ENCODE measurements around the gene SOCS7. TPM values are rescaled to one million over a fixed set of nuclear protein-coding genes. Genes with fewer than 3 reads are reported as not detected.

Gene SOCS7
- total RNA-seq, 2 experiments from 2014 or later: 18.0 to 18.9 TPM

DNA sequence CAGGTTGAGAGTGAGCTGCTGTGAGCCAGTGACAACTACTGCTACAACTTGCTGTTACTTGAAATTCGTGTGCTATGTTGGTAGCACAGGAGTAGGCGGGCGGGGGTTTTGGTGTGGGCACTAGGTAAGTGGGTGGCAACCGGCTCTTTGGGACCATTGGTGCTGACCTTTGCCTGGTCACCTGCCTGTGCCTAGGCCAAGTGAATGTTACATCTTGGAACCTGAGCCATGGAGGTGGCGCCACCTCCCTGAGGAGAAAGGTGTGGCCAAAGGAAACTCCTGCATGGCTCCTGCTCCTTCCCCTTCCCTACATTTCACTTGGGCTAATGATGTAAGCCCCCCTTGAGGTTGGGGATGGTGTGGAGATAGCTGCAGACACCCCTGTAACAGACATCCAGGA is 51.3 kb downstream of the SOCS7 start:
- Mint-ChIP-seq H3K27me3 (no peaks in the 10 kb centered on the region), H3K4me3 (no peak overlapping the region), H3K9me3 (no peaks in the 10 kb centered on the region), H3K4me1 (ENCODE audit: low read depth) (no peaks in the 10 kb centered on the region), H3K36me3 (ENCODE audit: low read depth) (peaks cover 5% of the 10 kb centered on the region), H3K27ac (no peak overlapping the region)
- ATAC-seq: no peak
- DNase-seq: no peak
- intact Hi-C loops (cut with micrococcal nuclease): no loop called here
- CTCF ChIA-PET: interaction anchor here (0.8 to 1.8 kb wide), 6 partner anchors 12 to 81 kb away, joined by 3 to 10 read pairs (median 4); no protein-coding TSS in a partner anchor
- TF ChIP-seq, protein P1, sequence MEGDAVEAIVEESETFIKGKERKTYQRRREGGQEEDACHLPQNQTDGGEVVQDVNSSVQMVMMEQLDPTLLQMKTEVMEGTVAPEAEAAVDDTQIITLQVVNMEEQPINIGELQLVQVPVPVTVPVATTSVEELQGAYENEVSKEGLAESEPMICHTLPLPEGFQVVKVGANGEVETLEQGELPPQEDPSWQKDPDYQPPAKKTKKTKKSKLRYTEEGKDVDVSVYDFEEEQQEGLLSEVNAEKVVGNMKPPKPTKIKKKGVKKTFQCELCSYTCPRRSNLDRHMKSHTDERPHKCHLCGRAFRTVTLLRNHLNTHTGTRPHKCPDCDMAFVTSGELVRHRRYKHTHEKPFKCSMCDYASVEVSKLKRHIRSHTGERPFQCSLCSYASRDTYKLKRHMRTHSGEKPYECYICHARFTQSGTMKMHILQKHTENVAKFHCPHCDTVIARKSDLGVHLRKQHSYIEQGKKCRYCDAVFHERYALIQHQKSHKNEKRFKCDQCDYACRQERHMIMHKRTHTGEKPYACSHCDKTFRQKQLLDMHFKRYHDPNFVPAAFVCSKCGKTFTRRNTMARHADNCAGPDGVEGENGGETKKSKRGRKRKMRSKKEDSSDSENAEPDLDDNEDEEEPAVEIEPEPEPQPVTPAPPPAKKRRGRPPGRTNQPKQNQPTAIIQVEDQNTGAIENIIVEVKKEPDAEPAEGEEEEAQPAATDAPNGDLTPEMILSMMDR (IDR thresholded peaks at IDR 0.05): no peak
- POLR2A ChIA-PET: no interaction called here

DNA sequence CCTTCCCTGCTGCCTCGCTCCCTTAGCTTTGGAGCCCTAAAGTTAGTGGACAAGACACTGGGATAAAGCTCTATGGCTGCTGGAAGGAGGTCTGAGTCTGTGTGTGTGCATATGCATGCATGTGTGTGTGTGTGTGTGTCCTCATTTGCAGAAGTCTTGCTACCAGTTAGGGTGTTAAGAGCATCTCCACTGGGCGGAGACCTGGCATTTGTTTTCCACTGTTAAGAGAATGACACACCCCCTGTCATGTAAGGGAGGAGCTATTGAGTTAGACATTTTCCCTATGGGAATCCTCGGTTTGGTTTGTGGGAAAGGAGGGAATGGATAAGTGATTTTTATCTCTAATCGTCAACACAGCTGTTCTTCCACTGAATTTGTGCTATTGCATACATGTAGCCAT is 51.8 kb downstream of the SOCS7 start:
- no peak overlapping the region for H3K4me3 Mint-ChIP-seq
- H3K9me3 Mint-ChIP-seq: no peaks in the 10 kb centered on the region
- no peaks in the 10 kb centered on the region for H3K27me3 Mint-ChIP-seq
- no peak overlapping the region for H3K27ac Mint-ChIP-seq
- CTCF ChIA-PET: interaction anchor here (0.8 to 1.8 kb wide), 5 partner anchors 11 to 69 kb away, joined by 3 to 10 read pairs (median 5); no protein-coding TSS in a partner anchor
- ATAC-seq (no peak), DNase-seq (no peak)
- TF ChIP-seq, protein P1 (IDR thresholded peaks at IDR 0.05): no peak
- intact Hi-C loops (cut with micrococcal nuclease): no loop called here
- POLR2A ChIA-PET: interaction anchor here (0.9 kb wide), 1 partner anchor 18 kb away, joined by 3 read pairs; no protein-coding TSS in a partner anchor
- no peaks in the 10 kb centered on the region for H3K4me1 Mint-ChIP-seq (ENCODE audit: low read depth)
- H3K36me3 Mint-ChIP-seq (ENCODE audit: low read depth): peaks cover 5% of the 10 kb centered on the region

DNA sequence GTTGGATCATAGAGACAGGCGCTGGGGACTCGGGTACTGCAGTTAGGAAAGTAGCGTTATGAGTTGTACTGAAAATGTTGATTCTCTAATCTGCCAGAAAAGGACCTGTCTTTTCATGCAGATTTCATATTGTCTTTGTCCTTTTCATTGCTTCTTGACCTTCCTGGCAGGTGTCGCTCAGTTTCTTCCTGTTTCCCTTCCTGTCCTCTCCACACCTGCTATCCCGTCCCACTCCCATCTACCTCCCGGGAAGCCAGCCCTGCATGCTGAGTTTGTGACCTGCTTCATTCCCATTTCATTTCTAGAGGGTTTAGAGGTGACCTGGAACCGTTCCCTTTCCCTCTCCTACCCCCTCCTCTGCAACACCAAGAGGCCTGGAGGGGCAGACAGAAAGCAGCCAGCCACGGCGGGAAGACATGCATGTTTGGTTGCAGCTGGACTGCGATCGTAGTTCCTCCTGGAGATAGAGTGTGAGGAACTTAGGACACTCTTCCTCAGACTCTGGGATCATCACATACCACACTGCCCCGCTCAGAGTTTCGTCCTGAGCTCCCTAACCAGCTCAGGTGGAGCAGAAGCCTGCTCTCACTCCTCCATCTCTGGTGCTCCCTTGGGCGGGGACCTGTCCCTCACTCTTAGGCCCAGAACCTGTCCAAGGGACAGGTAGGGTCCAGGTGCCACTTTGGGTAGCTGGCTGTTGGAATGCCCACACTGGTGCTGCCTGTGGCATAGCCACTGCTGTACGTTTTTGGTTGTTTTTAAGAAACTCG is 52.7 kb downstream of the SOCS7 start:
- no peak for DNase-seq
- ChIA-PET CTCF (interaction anchor here (1.2 to 1.8 kb wide), 4 partner anchors 10 to 55 kb away, joined by 4 to 10 read pairs (median 7); no protein-coding TSS in a partner anchor), POLR2A (interaction anchor here (0.9 kb wide), 1 partner anchor 17 kb away, joined by 3 read pairs; no protein-coding TSS in a partner anchor)
- no peak for ATAC-seq
- intact Hi-C loops (cut with micrococcal nuclease): no loop called here
- H3K4me3 Mint-ChIP-seq: no peak overlapping the region
- H3K27ac Mint-ChIP-seq: no peak overlapping the region
- no peaks in the 10 kb centered on the region for H3K27me3 Mint-ChIP-seq
- peaks cover 5% of the 10 kb centered on the region for H3K36me3 Mint-ChIP-seq (ENCODE audit: low read depth)
- TF ChIP-seq, protein P1 (IDR thresholded peaks at IDR 0.05): no peak
- no peaks in the 10 kb centered on the region for H3K9me3 Mint-ChIP-seq
- H3K4me1 Mint-ChIP-seq (ENCODE audit: low read depth): no peaks in the 10 kb centered on the region

DNA sequence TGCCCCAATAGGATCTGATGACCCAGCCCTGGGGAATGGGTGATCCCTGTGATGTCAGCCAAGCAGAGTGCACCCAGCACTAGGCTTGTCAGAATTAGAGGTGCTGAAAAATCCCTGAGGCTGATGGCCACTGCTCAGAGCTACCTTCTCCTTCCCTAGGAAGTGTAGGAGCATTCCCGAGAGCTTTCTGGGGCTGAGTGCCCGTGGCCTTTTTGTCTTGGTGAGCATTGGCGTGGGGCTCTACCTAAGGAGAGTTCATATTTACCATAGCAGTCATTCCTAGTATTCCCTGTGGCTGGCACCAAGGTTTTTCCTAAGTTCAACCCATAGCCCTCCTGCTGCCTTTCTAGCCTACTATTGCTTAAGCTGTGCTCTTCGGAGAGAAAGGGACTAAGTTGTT is 54.0 kb downstream of the SOCS7 start:
- no peak for DNase-seq
- Mint-ChIP-seq H3K36me3 (ENCODE audit: low read depth) (no peaks in the 10 kb centered on the region), H3K4me3 (no peak overlapping the region), H3K9me3 (no peaks in the 10 kb centered on the region), H3K4me1 (ENCODE audit: low read depth) (no peaks in the 10 kb centered on the region), H3K27me3 (no peaks in the 10 kb centered on the region), H3K27ac (no peak overlapping the region)
- ATAC-seq: no peak
- POLR2A ChIA-PET: no interaction called here
- intact Hi-C loops (cut with micrococcal nuclease): no loop called here
- TF ChIP-seq, protein P1 (IDR thresholded peaks at IDR 0.05): no peak
- CTCF ChIA-PET: interaction anchor here (0.8 to 1.5 kb wide), 2 partner anchors 11 to 22 kb away, joined by 3 to 4 read pairs; no protein-coding TSS in a partner anchor

DNA sequence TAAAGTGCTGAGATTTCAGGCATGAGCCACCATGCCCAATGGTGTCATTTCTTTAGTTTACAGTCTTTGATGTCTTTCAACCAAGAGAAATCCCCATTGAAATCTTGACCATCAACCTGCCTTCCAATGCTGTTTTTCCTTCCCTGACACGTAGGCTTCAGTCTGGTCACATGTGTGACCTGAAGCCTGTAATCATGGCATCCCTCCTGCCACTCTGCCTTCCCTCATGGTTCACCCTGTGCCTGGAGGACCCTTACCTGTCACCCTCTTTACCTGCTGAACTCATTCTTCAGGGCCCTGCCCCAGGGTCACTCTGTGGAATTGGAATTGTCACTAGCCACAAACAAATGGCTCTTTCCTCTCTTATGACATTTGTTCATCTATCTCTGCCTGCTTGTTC is 58.6 kb downstream of the SOCS7 start:
- Mint-ChIP-seq H3K36me3 (ENCODE audit: low read depth) (no peaks in the 10 kb centered on the region), H3K4me1 (ENCODE audit: low read depth) (peaks cover 7% of the 10 kb centered on the region), H3K27me3 (no peaks in the 10 kb centered on the region), H3K4me3 (no peak overlapping the region), H3K9me3 (no peaks in the 10 kb centered on the region), H3K27ac (no peak overlapping the region)
- ATAC-seq (no peak), DNase-seq (no peak)
- POLR2A ChIA-PET: no interaction called here
- TF ChIP-seq, protein P1 (IDR thresholded peaks at IDR 0.05): no peak
- CTCF ChIA-PET: interaction anchor here (1.7 to 4.8 kb wide), 2 partner anchors 59 to 61 kb away, joined by 7 to 203 read pairs; partner anchors contain the start of gene SOCS7
- intact Hi-C loops (cut with micrococcal nuclease): no loop called here
